SK-N-MC (cell line): Measurements from ENCODE around the gene SUSD2.

Experiments
- EZH2 ChIP-seq: fragments of 200-600 bp; sonication (generic); IDR thresholded peaks from one replicate; pipeline ENCODE4 v1.6.1; 2017; ENCODE audit warnings: antibody characterized with exemption
- FOXP2 ChIP-seq: optimal IDR thresholded peaks from 2 replicates; pipeline ENCODE3; 2011; ENCODE audit warnings: mild to moderate bottlenecking, moderate library complexity; ENCODE audit not compliant: insufficient read depth; ENCODE audit errors: extremely low read length, control extremely low read depth
- POLR2AphosphoS5 ChIP-seq: IDR thresholded peaks from 2 replicates; pipeline ENCODE4 v1.6.1; 2012; ENCODE audit warnings: mild to moderate bottlenecking, low read depth, low read length, borderline replicate concordance

DNA sequence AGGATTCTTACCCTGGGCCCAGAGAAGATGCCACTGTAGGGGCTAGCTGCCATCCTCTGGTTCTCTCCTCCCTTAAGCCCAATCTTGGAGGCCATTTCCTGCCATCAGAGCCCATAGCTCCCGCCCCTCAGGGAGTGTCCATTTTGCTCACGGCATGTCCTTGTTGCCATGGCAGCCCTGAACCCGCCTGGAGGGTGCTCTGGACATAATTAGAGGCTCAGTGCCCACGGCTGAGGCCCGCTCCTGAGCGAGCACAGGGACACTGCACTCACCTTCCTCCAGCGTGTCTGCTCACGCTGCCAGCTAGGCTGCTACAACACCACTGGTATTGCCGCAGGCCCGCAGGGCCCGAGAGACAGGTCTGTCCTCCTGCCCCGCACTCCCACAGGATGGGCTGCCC lies 11.1 kb upstream of the SUSD2 start:
- TF ChIP-seq POLR2AphosphoS5: no peak
- no peak for TF ChIP-seq FOXP2
- no peak for TF ChIP-seq EZH2
